DMS 273 (cell line): Measurements from ENCODE around the gene RCOR1.
"Not testable (repeated sequence)": the region's sequence is repeated elsewhere in the genome, so short reads cannot be mapped to it uniquely, and the experiment has no call there.

Source experiments
- DNase-seq: peaks from one replicate; lab custom pipeline; 2025; ENCODE audit not compliant: unreplicated experiment; lab: John Stamatoyannopoulos, UW

Gene RCOR1

GRCh38 chr14:102739190-102739469 is 146.7 kb downstream of the RCOR1 start:
- no peak for DNase-seq

- DNase-seq, result no peak
Observed at GRCh38 chr14:102746634-102747438, 154.4 kb downstream of the RCOR1 start.

- DNase-seq, result no peak
Observed at GRCh38 chr14:102748806-102749205, 156.4 kb downstream of the RCOR1 start.

GRCh38 chr14:102749393-102750305 is 157.2 kb downstream of the RCOR1 start:
- DNase-seq, result peak; percentile 76

GRCh38 chr14:102750376-102750775 is 157.9 kb downstream of the RCOR1 start:
- peak; percentile 77 for DNase-seq

GRCh38 chr14:102751088-102751487 is 158.6 kb downstream of the RCOR1 start:
- peak; percentile 67 for DNase-seq

- no peak for DNase-seq
Observed at GRCh38 chr14:102752239-102752847, 159.9 kb downstream of the RCOR1 start.

- DNase-seq, result no peak
Observed at GRCh38 chr14:102754370-102755262, 162.2 kb downstream of the RCOR1 start.

GRCh38 chr14:102757646-102758045 is 165.2 kb downstream of the RCOR1 start:
- DNase-seq, result no peak

GRCh38 chr14:102758087-102758486 is 165.6 kb downstream of the RCOR1 start:
- no peak for DNase-seq

GRCh38 chr14:102759456-102760187 is 167.2 kb downstream of the RCOR1 start:
- DNase-seq, result peak; percentile 76

- DNase-seq, result no peak
Observed at GRCh38 chr14:102760496-102761193, 168.2 kb downstream of the RCOR1 start.

- DNase-seq, result no peak
Observed at GRCh38 chr14:102761206-102761605, 168.8 kb downstream of the RCOR1 start.

- no peak for DNase-seq
Observed at GRCh38 chr14:102764220-102764671, 171.8 kb downstream of the RCOR1 start.

- DNase-seq, result not testable (repeated sequence)
Observed at GRCh38 chr14:102765770-102766169, 173.3 kb downstream of the RCOR1 start.

GRCh38 chr14:102768223-102769048 is 176.0 kb downstream of the RCOR1 start:
- no peak for DNase-seq

- no peak for DNase-seq
Observed at GRCh38 chr14:102769049-102769327, 176.5 kb downstream of the RCOR1 start.
